Thyroid gland (tissue), 4 donors: Measurements from ENCODE around the gene ALG8.

Experiments
- CTCF ChIP-seq, 6 experiments: fragments of 200-600 bp in 3 of 6; fragments of 450-650 bp in 3 of 6; sonication (generic) in 3 of 6; IDR thresholded peaks; one replicate each; pipeline ENCODE4 v1.5.1; 2016 to 2019; ENCODE audit warnings: antibody characterized with exemption in 6 of 6, mild to moderate bottlenecking in 2 of 6, inconsistent platforms in 1 of 6, moderate library complexity in 1 of 6
- POLR2A ChIP-seq, 2 donors: fragments of 450-650 bp; IDR thresholded peaks; one replicate each; pipeline ENCODE4 v1.6.1; 2017; ENCODE audit warnings: antibody characterized with exemption in 2 of 2, mild to moderate bottlenecking in 2 of 2, moderate library complexity in 1 of 2

- TF ChIP-seq CTCF (IDR thresholded peaks at IDR 0.05) (no peak), POLR2A (IDR thresholded peaks at IDR 0.05) (no peak)
Measured at GRCh38 chr11:78062671-78063070, 76.8 kb downstream of the ALG8 start.
